ENCODE results near the gene DHRS13. TPM values are rescaled to one million over a fixed set of nuclear protein-coding genes. Genes with fewer than 3 reads are reported as not detected.

The DHRS13 gene
- total and polyA plus RNA-seq, 2 donors (not counting 3 experiments of a cell fraction or from before 2014, with no cell fraction given), result 7.2 to 9.3 TPM

DNA sequence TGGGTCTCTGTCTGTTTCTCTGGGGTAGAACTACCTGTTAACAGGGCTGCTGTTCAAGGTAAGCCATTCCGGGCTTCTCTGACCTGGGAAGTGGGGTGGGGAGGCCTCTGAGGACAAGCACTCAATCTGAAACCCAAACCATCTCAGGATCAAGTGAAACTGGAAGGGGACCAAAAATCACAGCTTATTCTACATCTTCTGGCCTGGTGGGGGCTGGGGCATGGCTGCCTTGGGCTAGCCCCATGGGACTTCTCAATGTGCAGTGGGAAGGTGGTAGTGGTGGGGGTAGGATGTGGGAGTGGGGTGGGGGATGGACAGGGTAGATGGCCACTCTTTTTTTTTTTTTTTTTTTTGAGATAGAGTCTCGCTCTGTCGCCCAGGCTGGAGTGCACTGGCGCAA is 10.9 kb downstream of the DHRS13 start:
- intact Hi-C loops (cut with micrococcal nuclease) (loop anchor here (2.0 kb wide), 2 partner anchors 13 to 165 kb away; partner anchors contain the start of gene TLCD1), dilution Hi-C loops (cut with MboI; ENCODE audit: extremely low pct_ligation_motif_present, low sequenced_read_pairs) (no loop called here)
- FAIRE-seq (no peak), DNase-seq (ENCODE audit: low read depth, low spot score) (no peak)
- TF ChIP-seq MYC (IDR thresholded peaks at IDR 0.05; ENCODE audit: low read depth, low read length), result no peak
- no peak for TF ChIP-seq JUN (IDR thresholded peaks at IDR 0.05; ENCODE audit: borderline replicate concordance, insufficient read depth, insufficient read length, low read depth)
- TF ChIP-seq FOS (IDR thresholded peaks at IDR 0.05; ENCODE audit: borderline replicate concordance, insufficient read depth, low read length), result no peak
- Histone ChIP-seq H4K20me1 (replicated peaks; ENCODE audit: control insufficient read depth, extremely low read depth, insufficient read depth, low read length) (no peaks in the 10 kb centered on the region), H3K4me1 (ENCODE audit: control insufficient read depth, extremely low read depth, insufficient read depth, low read length) (peaks cover 51% of the 10 kb centered on the region), H3K79me2 (ENCODE audit: control insufficient read depth, insufficient read depth, low read length) (peaks cover 25% of the 10 kb centered on the region), H3K36me3 (ENCODE audit: control insufficient read depth in 2 of 2, extremely low read depth in 1 of 2, insufficient read depth in 2 of 2, low read length in 2 of 2) (no peaks in the 10 kb centered on the region), H3K9me1 (replicated peaks; ENCODE audit: control insufficient read depth, extremely low read depth, insufficient read depth, low read length) (no peaks in the 10 kb centered on the region), H3K9me3 (replicated peaks; ENCODE audit: control insufficient read depth, insufficient read depth, low read length) (no peaks in the 10 kb centered on the region), H3K9ac (replicated peaks; ENCODE audit: extremely low read depth, insufficient read depth, low read length) (no peak overlapping the region), H3K4me2 (ENCODE audit: insufficient read depth, low read length) (no peak overlapping the region), H2AFZ (ENCODE audit: low read depth, low read length) (no peak overlapping the region), H3K27ac (ENCODE audit: insufficient read depth, low read depth, low read length) (no peak overlapping the region), H3K27me3 (ENCODE audit: control insufficient read depth in 2 of 2, insufficient read depth in 2 of 2, low read length in 2 of 2) (no peaks in the 10 kb centered on the region), H3K4me3 (replicated peaks in 1 of 3; ENCODE audit: insufficient read depth in 1 of 3, low read depth in 1 of 3, low read length in 3 of 3) (no peak overlapping the region)
- BruUV-seq (replicated peaks), result no TSS peak
- ChIA-PET CTCF (interaction anchor here (1.2 to 4.5 kb wide), 6 partner anchors 13 to 165 kb away, joined by 3 to 29 read pairs (median 6); no protein-coding TSS in a partner anchor), POLR2A (interaction anchor here (0.6 to 1.3 kb wide), 3 partner anchors 16 to 110 kb away, joined by 4 to 10 read pairs (median 5); partner anchors contain the start of gene FAM222B)

DNA sequence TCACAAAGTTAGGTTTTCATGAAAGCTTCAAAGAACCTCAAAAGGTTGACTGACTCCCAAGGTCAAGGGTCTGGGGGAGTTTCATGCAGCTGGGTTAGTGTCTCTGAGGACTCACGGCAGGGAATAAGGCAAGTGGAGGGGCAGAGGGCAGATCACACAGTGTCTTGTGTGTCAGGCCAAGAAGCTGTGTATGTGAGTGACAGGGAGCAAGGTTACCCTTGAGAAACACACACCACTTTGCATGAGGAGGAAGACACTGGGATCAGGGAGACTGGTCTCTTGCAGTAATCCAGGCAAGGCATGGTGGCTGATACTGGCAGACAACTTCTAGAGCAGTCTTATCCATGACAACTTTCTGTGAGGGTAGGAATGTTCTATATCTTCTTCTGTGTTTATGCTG is 11.7 kb downstream of the DHRS13 start:
- FAIRE-seq (peak; percentile 49), DNase-seq (ENCODE audit: low read depth, low spot score) (peak; percentile 27)
- BruUV-seq (replicated peaks), result no TSS peak
- H3K4me2 ChIP-seq (ENCODE audit: insufficient read depth, low read length), result no peak overlapping the region
- no peaks in the 10 kb centered on the region for H3K9me1 ChIP-seq (replicated peaks; ENCODE audit: control insufficient read depth, extremely low read depth, insufficient read depth, low read length)
- H3K79me2 ChIP-seq (ENCODE audit: control insufficient read depth, insufficient read depth, low read length), result peaks cover 17% of the 10 kb centered on the region
- dilution Hi-C loops (cut with MboI; ENCODE audit: extremely low pct_ligation_motif_present, low sequenced_read_pairs) (no loop called here), intact Hi-C loops (cut with micrococcal nuclease) (no loop called here)
- POLR2A ChIA-PET, result interaction anchor here (1.1 to 1.3 kb wide), 2 partner anchors 17 to 49 kb away, joined by 5 to 10 read pairs; partner anchors contain the start of gene FAM222B
- no peaks in the 10 kb centered on the region for H4K20me1 ChIP-seq (replicated peaks; ENCODE audit: control insufficient read depth, extremely low read depth, insufficient read depth, low read length)
- H3K9ac ChIP-seq (replicated peaks; ENCODE audit: extremely low read depth, insufficient read depth, low read length), result no peak overlapping the region
- CTCF ChIA-PET, result interaction anchor here (1.2 to 4.5 kb wide), 5 partner anchors 11 to 164 kb away, joined by 4 to 29 read pairs (median 7); no protein-coding TSS in a partner anchor
- no peak overlapping the region for H2AFZ ChIP-seq (ENCODE audit: low read depth, low read length)
- H3K27ac ChIP-seq (ENCODE audit: insufficient read depth, low read depth, low read length), result no peak overlapping the region
- no peaks in the 10 kb centered on the region for H3K27me3 ChIP-seq (ENCODE audit: control insufficient read depth in 2 of 2, insufficient read depth in 2 of 2, low read length in 2 of 2)
- H3K36me3 ChIP-seq (ENCODE audit: control insufficient read depth in 2 of 2, extremely low read depth in 1 of 2, insufficient read depth in 2 of 2, low read length in 2 of 2), result peaks cover 0 to 3% of the 10 kb centered on the region in 2 experiments
- no peak for TF ChIP-seq JUN (IDR thresholded peaks at IDR 0.05; ENCODE audit: borderline replicate concordance, insufficient read depth, insufficient read length, low read depth)
- no peaks in the 10 kb centered on the region for H3K9me3 ChIP-seq (replicated peaks; ENCODE audit: control insufficient read depth, insufficient read depth, low read length)
- H3K4me1 ChIP-seq (ENCODE audit: control insufficient read depth, extremely low read depth, insufficient read depth, low read length), result peaks cover 45% of the 10 kb centered on the region
- no peak overlapping the region for H3K4me3 ChIP-seq (replicated peaks in 1 of 3; ENCODE audit: insufficient read depth in 1 of 3, low read depth in 1 of 3, low read length in 3 of 3)

All from endothelial cell of umbilical vein (primary cell).